Progenitor cell of endocrine pancreas (in vitro differentiated cells): Measurements from ENCODE around the gene TTLL8. TPM values are rescaled to one million over a fixed set of nuclear protein-coding genes. Genes with fewer than 3 reads are reported as not detected.

Experiments
- DNase-seq: peaks from one replicate; pipeline ENCODE4 v3.0.0; 2021; ENCODE audit warnings: low spot score; ENCODE audit not compliant: unreplicated experiment
- H3K27ac Mint-ChIP-seq: 2 replicates; pipeline ENCODE4 v1.8.0; 2021; ENCODE audit warnings: mild to moderate bottlenecking, moderate library complexity, mixed read lengths
- H3K27me3 Mint-ChIP-seq: 2 replicates; pipeline ENCODE4 v1.8.0; 2021; ENCODE audit warnings: mixed read lengths
- H3K36me3 Mint-ChIP-seq: 2 replicates; pipeline ENCODE4 v1.8.0; 2022; ENCODE audit warnings: mixed read lengths; ENCODE audit not compliant: insufficient read depth
- H3K4me1 Mint-ChIP-seq: 2 replicates; pipeline ENCODE4 v1.8.0; 2021; ENCODE audit warnings: low read depth, mixed read lengths
- H3K4me3 Mint-ChIP-seq: 2 replicates; pipeline ENCODE4 v1.8.0; 2021; ENCODE audit warnings: low read depth, mild to moderate bottlenecking, moderate library complexity, mixed read lengths
- H3K9me3 Mint-ChIP-seq: 2 replicates; pipeline ENCODE4 v1.8.0; 2021; ENCODE audit warnings: low read depth, mixed read lengths
- total RNA-seq: library from RNA; stranded (reverse); gene quantifications from 2 replicates; pipeline ENCODE4 v1.2.1, GENCODE V29; 2021
- TF ChIP-seq, protein P1 (sequence below): fragments of 200-600 bp; sonication (generic); IDR thresholded peaks from one replicate; pipeline ENCODE4 v1.5.0; 2021; ENCODE audit warnings: antibody characterized with exemption, mild to moderate bottlenecking; ENCODE audit not compliant: unreplicated experiment

The TTLL8 gene
- total RNA-seq, 1 donor from 2014 or later = not detected

DNA sequence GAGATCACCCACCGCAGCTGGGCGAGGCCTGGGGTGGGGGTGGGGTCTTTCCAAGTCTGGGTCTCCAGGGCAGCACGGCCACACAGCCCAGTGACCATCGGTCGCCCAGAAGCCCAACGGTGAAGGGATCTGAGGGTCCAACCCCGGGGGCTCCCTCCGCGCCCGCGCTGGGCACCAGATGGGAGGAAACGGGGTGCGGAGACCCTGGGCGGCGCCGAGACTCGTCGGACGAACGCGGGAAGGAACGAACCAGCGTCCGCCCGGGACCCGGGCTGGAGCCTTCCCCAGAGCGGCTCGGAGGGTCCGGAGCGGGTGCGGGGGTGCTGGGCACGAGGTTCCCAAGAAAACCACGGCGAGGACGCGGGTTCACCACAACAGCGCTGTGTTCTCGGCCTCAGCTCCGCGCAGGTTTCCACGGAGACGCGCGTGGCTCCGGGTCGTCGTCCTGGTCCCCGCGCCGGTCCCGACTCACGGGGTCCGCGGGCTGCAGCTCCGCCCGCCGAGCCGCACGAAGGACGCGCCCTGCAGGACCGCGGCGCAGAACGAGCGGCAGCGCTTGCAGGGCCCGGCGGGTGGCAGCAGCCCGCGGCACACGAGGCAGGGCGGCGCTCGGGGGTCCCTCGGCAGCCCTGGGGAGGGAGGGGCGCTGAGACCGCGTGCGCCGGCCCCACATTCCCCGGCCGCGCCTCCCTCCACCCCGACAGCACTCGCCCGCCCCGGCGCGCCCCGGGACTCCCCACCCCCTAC, 43.3 kb downstream of the TTLL8 start:
- TF ChIP-seq, protein P1, sequence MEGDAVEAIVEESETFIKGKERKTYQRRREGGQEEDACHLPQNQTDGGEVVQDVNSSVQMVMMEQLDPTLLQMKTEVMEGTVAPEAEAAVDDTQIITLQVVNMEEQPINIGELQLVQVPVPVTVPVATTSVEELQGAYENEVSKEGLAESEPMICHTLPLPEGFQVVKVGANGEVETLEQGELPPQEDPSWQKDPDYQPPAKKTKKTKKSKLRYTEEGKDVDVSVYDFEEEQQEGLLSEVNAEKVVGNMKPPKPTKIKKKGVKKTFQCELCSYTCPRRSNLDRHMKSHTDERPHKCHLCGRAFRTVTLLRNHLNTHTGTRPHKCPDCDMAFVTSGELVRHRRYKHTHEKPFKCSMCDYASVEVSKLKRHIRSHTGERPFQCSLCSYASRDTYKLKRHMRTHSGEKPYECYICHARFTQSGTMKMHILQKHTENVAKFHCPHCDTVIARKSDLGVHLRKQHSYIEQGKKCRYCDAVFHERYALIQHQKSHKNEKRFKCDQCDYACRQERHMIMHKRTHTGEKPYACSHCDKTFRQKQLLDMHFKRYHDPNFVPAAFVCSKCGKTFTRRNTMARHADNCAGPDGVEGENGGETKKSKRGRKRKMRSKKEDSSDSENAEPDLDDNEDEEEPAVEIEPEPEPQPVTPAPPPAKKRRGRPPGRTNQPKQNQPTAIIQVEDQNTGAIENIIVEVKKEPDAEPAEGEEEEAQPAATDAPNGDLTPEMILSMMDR = no peak
- DNase-seq = no peak
- no peak overlapping the region for H3K4me3 Mint-ChIP-seq
- peaks cover 26% of the 10 kb centered on the region for H3K27me3 Mint-ChIP-seq
- H3K27ac Mint-ChIP-seq = no peak overlapping the region
- H3K4me1 Mint-ChIP-seq = peaks cover 1% of the 10 kb centered on the region
- no peaks in the 10 kb centered on the region for H3K9me3 Mint-ChIP-seq
- no peaks in the 10 kb centered on the region for H3K36me3 Mint-ChIP-seq

DNA sequence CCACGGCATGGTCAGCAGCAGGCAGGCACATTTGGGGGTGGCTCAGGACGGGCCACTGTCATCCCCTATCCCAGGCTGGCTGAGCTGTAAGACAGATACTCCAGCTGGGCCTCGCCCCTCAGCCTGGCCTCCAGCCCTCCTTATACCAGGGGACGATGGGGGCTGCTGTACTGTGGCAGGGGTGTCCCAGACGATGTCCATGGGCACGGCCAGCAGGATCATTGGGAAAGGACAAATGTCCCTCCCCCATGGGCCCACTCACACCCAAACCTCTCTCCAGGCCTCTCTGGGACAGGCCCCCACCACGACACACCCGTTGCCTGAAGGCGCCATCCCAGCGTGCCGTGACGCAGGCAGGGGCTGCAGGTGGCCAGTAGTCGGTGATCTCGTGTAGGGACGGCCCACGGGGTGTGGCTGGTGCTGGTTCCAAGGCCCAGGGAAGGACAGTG, 44.0 kb downstream of the TTLL8 start:
- Mint-ChIP-seq H3K9me3 (no peaks in the 10 kb centered on the region), H3K36me3 (no peaks in the 10 kb centered on the region), H3K27me3 (peaks cover 28% of the 10 kb centered on the region), H3K27ac (no peak overlapping the region), H3K4me3 (no peak overlapping the region), H3K4me1 (peaks cover 1% of the 10 kb centered on the region)
- no peak for DNase-seq
- TF ChIP-seq, protein P1 = no peak

DNA sequence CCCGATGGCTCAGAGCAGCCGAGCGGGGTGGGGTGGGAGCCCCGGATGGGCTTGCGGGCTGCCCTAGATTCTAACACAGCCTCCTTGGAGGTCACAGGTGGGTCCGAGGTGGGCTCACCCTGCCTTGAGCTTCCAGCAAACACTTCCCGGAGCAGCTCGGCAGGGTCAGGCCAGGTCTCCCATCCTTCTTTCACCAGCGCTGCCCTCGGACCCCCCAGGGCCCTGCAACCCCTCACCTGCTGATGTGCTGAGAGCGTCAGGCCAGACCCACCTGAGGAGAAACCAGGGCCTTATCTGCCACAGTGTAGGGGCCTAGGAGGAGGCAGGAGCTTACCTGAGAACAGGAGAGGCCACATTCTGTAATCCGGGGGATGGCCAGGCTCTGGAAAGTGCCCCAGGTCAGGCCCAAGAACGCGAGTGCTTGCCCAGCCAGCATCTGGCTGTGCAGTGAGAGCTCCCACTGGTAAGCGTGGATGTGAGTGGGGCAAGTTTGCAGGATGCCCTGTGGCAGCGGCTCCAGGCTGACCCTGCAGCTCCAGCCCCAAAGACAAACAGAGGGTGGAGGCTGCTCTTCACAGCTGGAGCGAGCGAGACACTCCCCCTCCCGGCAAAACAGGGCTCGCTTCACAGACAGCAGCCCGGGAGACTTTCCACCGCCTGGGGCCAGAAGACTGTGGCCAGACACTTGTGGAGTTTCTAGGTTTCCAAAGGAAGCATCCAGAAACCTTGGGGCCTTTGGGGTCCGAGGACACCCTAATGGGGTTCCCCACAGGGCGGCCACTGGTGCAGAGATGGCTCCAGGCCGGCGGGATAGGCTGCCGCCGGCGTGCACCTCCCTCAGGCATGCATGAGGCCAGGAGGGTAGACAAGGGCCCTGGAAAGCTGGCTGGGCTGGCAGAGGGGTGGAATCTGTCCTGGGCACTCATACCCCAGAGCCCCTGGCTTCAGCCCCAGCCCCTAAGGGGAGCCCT, 45.6 kb downstream of the TTLL8 start, which contains the start of gene IL17REL:
Gene IL17REL, minus strand, starts transcription at position 555 of the 971 bp plus-strand sequence. Its CDS starts 119 bp downstream, at position 436.
- peaks cover 25% of the 10 kb centered on the region for H3K27me3 Mint-ChIP-seq
- no peaks in the 10 kb centered on the region for H3K9me3 Mint-ChIP-seq
- H3K27ac Mint-ChIP-seq = no peak within 1 kb of the TSS
- H3K4me1 Mint-ChIP-seq = no peaks in the 10 kb centered on the region
- no peaks in the 10 kb centered on the region for H3K36me3 Mint-ChIP-seq
- DNase-seq = no peak
- no peak within 1 kb of the TSS for H3K4me3 Mint-ChIP-seq
- TF ChIP-seq, protein P1 = no peak

DNA sequence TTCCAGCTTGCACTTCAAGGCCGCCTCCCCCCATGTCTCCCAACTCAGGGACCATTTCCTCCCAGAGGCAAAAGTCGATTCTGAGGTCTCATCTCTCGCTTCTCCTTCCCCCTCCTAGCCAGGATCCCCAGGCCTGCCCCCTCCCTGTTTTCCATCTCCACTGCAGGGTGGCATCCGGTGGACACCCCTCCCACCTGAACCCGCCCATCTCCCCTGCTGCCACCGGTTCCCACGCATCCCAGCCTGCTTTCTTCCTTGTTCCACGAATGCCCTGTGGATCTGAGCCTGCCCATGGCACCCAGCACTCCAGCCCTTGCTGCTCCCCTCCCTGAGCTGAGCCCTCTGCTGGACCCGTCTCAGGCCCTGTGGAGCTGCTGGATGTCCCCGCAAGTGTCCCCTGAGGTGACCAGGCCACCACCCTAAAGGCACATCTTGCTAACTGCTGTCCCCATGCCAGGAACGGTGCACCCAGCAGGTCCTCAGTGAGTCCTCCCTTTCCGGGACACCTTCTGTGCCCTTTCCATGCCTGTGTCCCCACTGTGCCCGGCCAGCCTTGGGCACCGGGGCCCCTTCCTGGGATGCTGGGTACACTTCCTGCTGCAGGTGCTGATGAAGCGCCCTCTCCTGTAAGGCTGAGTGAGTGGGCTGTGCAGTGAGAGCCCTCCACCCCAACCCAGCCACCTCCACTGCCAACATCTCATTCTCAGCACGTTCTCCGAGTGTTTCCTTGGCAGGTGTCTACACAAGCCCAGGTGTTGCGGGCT, 46.5 kb downstream of the TTLL8 start:
- peak; percentile 8 for DNase-seq
- no peaks in the 10 kb centered on the region for H3K36me3 Mint-ChIP-seq
- peaks cover 24% of the 10 kb centered on the region for H3K27me3 Mint-ChIP-seq
- no peaks in the 10 kb centered on the region for H3K4me1 Mint-ChIP-seq
- H3K4me3 Mint-ChIP-seq = no peak overlapping the region
- no peaks in the 10 kb centered on the region for H3K9me3 Mint-ChIP-seq
- no peak overlapping the region for H3K27ac Mint-ChIP-seq
- TF ChIP-seq, protein P1 = no peak
